Activated CD4-positive, alpha-beta memory T cell treated with anti-CD3 and anti-CD28 coated beads, Interleukin-2, amount 10 ng/mL, durations not matched to agents 7 days and 5 days (primary cell): ENCODE measurements around the gene NCR2. TPM values are rescaled to one million over a fixed set of nuclear protein-coding genes. Genes with fewer than 3 reads are reported as not detected.
A peak's percentile ranks its signal among the peaks of the same experiment; 100 is the strongest.

ENCODE experiments used
- CTCF ChIA-PET: fragments of 350-600 bp; sonication (Branson Sonifier 250); formaldehyde crosslinking; loops from one replicate; lab custom pipeline; 2021; ENCODE audit warnings: antibody characterized with exemption, inconsistent platforms; lab: Charles Lee
- POLR2A ChIA-PET: fragments of 350-600 bp; sonication (Branson Sonifier 250); formaldehyde crosslinking; loops from one replicate; lab custom pipeline; 2021; ENCODE audit warnings: antibody characterized with exemption; lab: Charles Lee
- DNase-seq: peaks from one replicate; pipeline ENCODE4 v3.0.0-alpha.2; 2020
- H3K27ac Mint-ChIP-seq: one replicate; pipeline ENCODE4 v1.8.0; 2021; ENCODE audit warnings: mild to moderate bottlenecking, mixed read lengths
- H3K27me3 Mint-ChIP-seq: one replicate; pipeline ENCODE4 v1.8.0; 2021; ENCODE audit warnings: mixed read lengths
- H3K36me3 Mint-ChIP-seq: one replicate; pipeline ENCODE4 v1.8.0; 2021; ENCODE audit warnings: low read depth, mixed read lengths
- H3K4me1 Mint-ChIP-seq: one replicate; pipeline ENCODE4 v1.8.0; 2021; ENCODE audit warnings: mixed read lengths
- H3K4me3 Mint-ChIP-seq: one replicate; pipeline ENCODE4 v1.8.0; 2021; ENCODE audit warnings: mild to moderate bottlenecking, mixed read lengths
- H3K9me3 Mint-ChIP-seq: one replicate; pipeline ENCODE4 v1.8.0; 2021; ENCODE audit warnings: mixed read lengths
- total RNA-seq, 2 experiments: library from RNA; stranded (reverse); gene quantifications; one replicate each; pipeline ENCODE4 v1.2.3, GENCODE V29; 2021

Gene NCR2
- total RNA-seq, 2 experiments from 2014 or later = not detected

GRCh38 chr6:41315203-41315602 lies 20.2 kb upstream of the NCR2 start:
- Mint-ChIP-seq H3K9me3 (no peaks in the 10 kb centered on the region), H3K4me3 (no peak overlapping the region), H3K27me3 (peaks cover 51% of the 10 kb centered on the region), H3K4me1 (peaks cover 20% of the 10 kb centered on the region), H3K36me3 (no peaks in the 10 kb centered on the region), H3K27ac (no peak overlapping the region)
- CTCF ChIA-PET = interaction anchor here (0.9 to 1.2 kb wide), 4 partner anchors 9 to 224 kb away, joined by 3 to 9 read pairs (median 3); no protein-coding TSS in a partner anchor
- DNase-seq = no peak
- POLR2A ChIA-PET = no interaction called here

GRCh38 chr6:41315943-41316620 lies 19.3 kb upstream of the NCR2 start:
- Mint-ChIP-seq H3K36me3 (no peaks in the 10 kb centered on the region), H3K4me3 (no peak overlapping the region), H3K27me3 (peaks cover 51% of the 10 kb centered on the region), H3K27ac (no peak overlapping the region), H3K9me3 (no peaks in the 10 kb centered on the region), H3K4me1 (peaks cover 20% of the 10 kb centered on the region)
- no peak for DNase-seq
- CTCF ChIA-PET = interaction anchor here (0.5 to 6.8 kb wide), 6 partner anchors 9 to 444 kb away, joined by 3 to 58 read pairs (median 3); no protein-coding TSS in a partner anchor
- POLR2A ChIA-PET = no interaction called here

DNA sequence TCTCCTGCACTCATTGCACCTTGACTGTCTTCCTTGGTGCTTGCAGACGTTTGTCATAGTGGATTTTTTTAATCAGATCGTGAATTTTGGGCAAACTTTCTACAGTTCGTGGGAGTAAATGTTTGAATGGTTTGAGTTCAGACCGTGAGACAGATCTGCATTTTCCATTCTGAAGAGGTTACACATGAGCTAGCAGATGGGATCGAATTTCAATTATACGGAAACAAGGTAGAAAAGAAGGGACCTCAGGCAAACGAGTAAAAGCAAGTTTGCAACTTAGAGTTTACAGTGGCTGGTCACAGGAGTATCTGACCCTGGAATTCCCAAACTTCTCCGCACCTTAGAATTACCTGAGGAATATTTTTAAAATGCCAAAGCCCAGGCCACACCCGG lies 17.2 kb upstream of the NCR2 start:
- Mint-ChIP-seq H3K4me3 (no peak overlapping the region), H3K36me3 (no peaks in the 10 kb centered on the region), H3K4me1 (peaks cover 20% of the 10 kb centered on the region), H3K9me3 (no peaks in the 10 kb centered on the region), H3K27ac (no peak overlapping the region), H3K27me3 (peaks cover 35% of the 10 kb centered on the region)
- CTCF ChIA-PET = interaction anchor here (0.6 to 6.8 kb wide), 5 partner anchors 12 to 260 kb away, joined by 3 to 58 read pairs (median 3); no protein-coding TSS in a partner anchor
- POLR2A ChIA-PET = interaction anchor here (1.3 kb wide), 1 partner anchor 9 kb away, joined by 3 read pairs; no protein-coding TSS in a partner anchor
- no peak for DNase-seq

GRCh38 chr6:41318654-41319565 lies 16.5 kb upstream of the NCR2 start:
- DNase-seq = peak; percentile 85
- H3K4me1 Mint-ChIP-seq = peaks cover 20% of the 10 kb centered on the region
- no peaks in the 10 kb centered on the region for H3K36me3 Mint-ChIP-seq
- ChIA-PET CTCF (interaction anchor here (0.6 to 6.8 kb wide), 17 partner anchors 9 to 260 kb away, joined by 3 to 58 read pairs (median 3); partner anchors contain the start of gene OARD1), POLR2A (interaction anchor here (1.1 to 1.3 kb wide), 3 partner anchors 9 to 138 kb away, joined by 3 to 4 read pairs (median 3); no protein-coding TSS in a partner anchor)
- H3K4me3 Mint-ChIP-seq = no peak overlapping the region
- no peaks in the 10 kb centered on the region for H3K9me3 Mint-ChIP-seq
- H3K27me3 Mint-ChIP-seq = peaks cover 31% of the 10 kb centered on the region
- no peak overlapping the region for H3K27ac Mint-ChIP-seq

DNA sequence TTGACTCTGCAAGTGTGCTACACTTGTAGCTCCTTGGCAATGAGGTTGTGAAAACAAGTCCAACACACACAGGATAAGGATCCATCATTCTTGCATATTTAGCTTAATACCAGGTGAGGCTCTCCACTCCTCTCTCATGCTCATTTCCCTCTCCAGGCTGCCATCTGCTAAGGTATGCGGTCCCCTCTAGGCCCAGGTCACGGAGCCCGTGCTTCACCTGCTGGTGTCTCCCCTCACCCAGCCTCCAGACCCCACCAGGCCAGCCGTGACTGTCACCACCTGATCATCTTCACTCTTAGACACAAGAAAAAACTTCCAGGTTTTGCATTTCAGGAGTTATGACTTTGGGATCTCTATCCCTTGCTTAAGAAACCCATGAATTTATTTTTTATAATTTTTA lies 14.2 kb upstream of the NCR2 start:
- CTCF ChIA-PET = interaction anchor here (0.7 to 6.8 kb wide), 8 partner anchors 9 to 264 kb away, joined by 3 to 58 read pairs (median 8); no protein-coding TSS in a partner anchor
- DNase-seq = no peak
- POLR2A ChIA-PET = interaction anchor here (1.3 kb wide), 1 partner anchor 249 kb away, joined by 5 read pairs; the partner anchor contains the start of genes NFYA and OARD1

DNA sequence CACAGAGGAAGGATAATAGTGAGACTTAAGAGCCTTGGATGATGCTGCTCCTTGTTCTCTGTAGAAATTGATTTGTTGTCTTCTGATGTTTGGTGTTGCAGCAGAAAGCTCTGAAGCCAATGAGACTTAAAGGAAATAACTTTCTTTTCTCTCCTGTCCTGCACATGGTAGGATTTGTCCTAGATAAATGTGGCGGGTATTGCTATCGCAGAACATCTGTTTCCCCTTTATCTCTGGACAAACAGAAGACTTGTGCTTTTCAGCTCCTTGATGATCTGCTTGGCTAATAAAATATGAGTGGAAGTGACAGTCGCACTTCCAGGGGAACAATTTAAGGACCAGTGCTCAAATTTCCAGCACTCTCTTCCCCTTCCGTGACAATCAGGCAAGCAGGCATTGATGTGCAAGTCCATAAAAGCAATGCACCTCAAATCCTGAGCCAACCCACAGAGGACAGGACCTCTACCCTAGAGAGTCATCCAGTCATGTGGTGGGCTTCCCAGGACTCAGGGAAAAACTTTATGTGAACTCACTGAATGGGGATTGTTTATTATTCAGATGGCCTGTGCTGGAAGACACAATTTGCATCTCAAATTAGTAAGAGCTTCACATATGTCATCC lies 9.9 kb upstream of the NCR2 start:
- H3K9me3 Mint-ChIP-seq = no peaks in the 10 kb centered on the region
- no peaks in the 10 kb centered on the region for H3K36me3 Mint-ChIP-seq
- no peak overlapping the region for H3K4me3 Mint-ChIP-seq
- POLR2A ChIA-PET = no interaction called here
- CTCF ChIA-PET = interaction anchor here (0.9 kb wide), 1 partner anchor 13 kb away, joined by 4 read pairs; no protein-coding TSS in a partner anchor
- H3K27me3 Mint-ChIP-seq = peaks cover 39% of the 10 kb centered on the region
- H3K27ac Mint-ChIP-seq = no peak overlapping the region
- no peak for DNase-seq
- H3K4me1 Mint-ChIP-seq = no peaks in the 10 kb centered on the region

More for the DNA sequence above, 14.2 kb upstream of the NCR2 start:
- Mint-ChIP-seq H3K27ac (no peak overlapping the region), H3K4me1 (peaks cover 20% of the 10 kb centered on the region), H3K9me3 (no peaks in the 10 kb centered on the region), H3K36me3 (no peaks in the 10 kb centered on the region), H3K4me3 (no peak overlapping the region), H3K27me3 (peaks cover 31% of the 10 kb centered on the region)

DNA sequence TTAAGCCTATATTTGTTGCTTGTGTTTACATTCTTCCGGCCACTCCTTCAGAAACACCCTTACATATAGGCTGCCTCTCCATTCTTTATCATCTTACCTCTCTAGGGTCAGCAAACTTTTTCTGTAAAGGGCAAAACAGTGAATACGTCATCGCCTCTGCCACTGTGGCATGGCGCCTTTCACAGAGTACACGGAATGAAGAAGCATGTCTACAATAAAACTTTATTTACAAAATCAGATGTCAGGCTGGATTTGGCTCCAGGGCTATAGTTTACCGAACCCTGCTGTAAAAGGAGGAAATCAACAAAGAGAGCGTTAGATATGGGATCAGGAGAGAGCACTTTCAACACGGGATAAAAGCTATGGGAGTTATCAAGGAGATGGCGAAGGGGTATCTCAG lies 9.3 kb upstream of the NCR2 start:
- POLR2A ChIA-PET = no interaction called here
- Mint-ChIP-seq H3K36me3 (no peaks in the 10 kb centered on the region), H3K4me3 (no peak overlapping the region), H3K27me3 (peaks cover 39% of the 10 kb centered on the region), H3K4me1 (no peaks in the 10 kb centered on the region), H3K9me3 (no peaks in the 10 kb centered on the region), H3K27ac (no peak overlapping the region)
- no peak for DNase-seq
- CTCF ChIA-PET = interaction anchor here (0.9 kb wide), 1 partner anchor 12 kb away, joined by 4 read pairs; no protein-coding TSS in a partner anchor

- no peak for DNase-seq
- CTCF ChIA-PET = no interaction called here
- H3K4me1 Mint-ChIP-seq = peaks cover 3% of the 10 kb centered on the region
- no peaks in the 10 kb centered on the region for H3K36me3 Mint-ChIP-seq
- no peak overlapping the region for H3K27ac Mint-ChIP-seq
- POLR2A ChIA-PET = no interaction called here
- no peak overlapping the region for H3K4me3 Mint-ChIP-seq
- peaks cover 41% of the 10 kb centered on the region for H3K27me3 Mint-ChIP-seq
- H3K9me3 Mint-ChIP-seq = no peaks in the 10 kb centered on the region
Measured at GRCh38 chr6:41327177-41327576, 8.2 kb upstream of the NCR2 start.

GRCh38 chr6:41331401-41332150 lies 3.8 kb upstream of the NCR2 start:
- H3K27ac Mint-ChIP-seq = no peak overlapping the region
- POLR2A ChIA-PET = no interaction called here
- no peak overlapping the region for H3K4me3 Mint-ChIP-seq
- no peaks in the 10 kb centered on the region for H3K36me3 Mint-ChIP-seq
- CTCF ChIA-PET = interaction anchor here (0.9 to 2.0 kb wide), 4 partner anchors 12 to 37 kb away, joined by 3 to 7 read pairs (median 4); no protein-coding TSS in a partner anchor
- H3K27me3 Mint-ChIP-seq = peaks cover 22% of the 10 kb centered on the region
- H3K4me1 Mint-ChIP-seq = peaks cover 19% of the 10 kb centered on the region
- no peak for DNase-seq
- H3K9me3 Mint-ChIP-seq = no peaks in the 10 kb centered on the region

GRCh38 chr6:41332241-41332640 lies 3.2 kb upstream of the NCR2 start:
- H3K27me3 Mint-ChIP-seq = peaks cover 17% of the 10 kb centered on the region
- CTCF ChIA-PET = interaction anchor here (1.3 to 2.0 kb wide), 3 partner anchors 18 to 36 kb away, joined by 3 to 7 read pairs (median 4); no protein-coding TSS in a partner anchor
- no peak overlapping the region for H3K4me3 Mint-ChIP-seq
- H3K9me3 Mint-ChIP-seq = no peaks in the 10 kb centered on the region
- no peak overlapping the region for H3K27ac Mint-ChIP-seq
- H3K4me1 Mint-ChIP-seq = peaks cover 19% of the 10 kb centered on the region
- POLR2A ChIA-PET = no interaction called here
- DNase-seq = no peak
- H3K36me3 Mint-ChIP-seq = no peaks in the 10 kb centered on the region

GRCh38 chr6:41332842-41333736 lies 2.3 kb upstream of the NCR2 start:
- Mint-ChIP-seq H3K9me3 (no peaks in the 10 kb centered on the region), H3K4me3 (no peak overlapping the region), H3K27me3 (peaks cover 12% of the 10 kb centered on the region), H3K36me3 (no peaks in the 10 kb centered on the region), H3K4me1 (peaks cover 19% of the 10 kb centered on the region), H3K27ac (no peak overlapping the region)
- CTCF ChIA-PET = interaction anchor here (0.8 to 2.0 kb wide), 4 partner anchors 11 to 37 kb away, joined by 3 to 7 read pairs (median 3); no protein-coding TSS in a partner anchor
- DNase-seq = no peak
- POLR2A ChIA-PET = interaction anchor here (0.9 to 1.5 kb wide), 3 partner anchors 12 to 260 kb away, joined by 3 to 6 read pairs (median 4); partner anchors contain the start of gene NFYA
